Esophagus squamous epithelium (tissue), 4 donors: Measurements from ENCODE around the gene ADAMTS14.

Experiments
- POLR2A ChIP-seq, 4 donors: fragments of 450-650 bp; IDR thresholded peaks; one replicate each; pipeline ENCODE4 v1.6.1; 2017; ENCODE audit warnings: antibody characterized with exemption in 4 of 4, mild to moderate bottlenecking in 4 of 4, moderate library complexity in 3 of 4
- TF ChIP-seq, protein P1 (sequence below), 6 experiments: fragments of 450-650 bp in 4 of 6; fragments of 200-600 bp in 2 of 6; sonication (generic) in 2 of 6; IDR thresholded peaks; one replicate each; pipeline ENCODE4 v1.5.1; 2016 to 2019; ENCODE audit warnings: antibody characterized with exemption in 6 of 6, mild to moderate bottlenecking in 4 of 6, moderate library complexity in 4 of 6

DNA sequence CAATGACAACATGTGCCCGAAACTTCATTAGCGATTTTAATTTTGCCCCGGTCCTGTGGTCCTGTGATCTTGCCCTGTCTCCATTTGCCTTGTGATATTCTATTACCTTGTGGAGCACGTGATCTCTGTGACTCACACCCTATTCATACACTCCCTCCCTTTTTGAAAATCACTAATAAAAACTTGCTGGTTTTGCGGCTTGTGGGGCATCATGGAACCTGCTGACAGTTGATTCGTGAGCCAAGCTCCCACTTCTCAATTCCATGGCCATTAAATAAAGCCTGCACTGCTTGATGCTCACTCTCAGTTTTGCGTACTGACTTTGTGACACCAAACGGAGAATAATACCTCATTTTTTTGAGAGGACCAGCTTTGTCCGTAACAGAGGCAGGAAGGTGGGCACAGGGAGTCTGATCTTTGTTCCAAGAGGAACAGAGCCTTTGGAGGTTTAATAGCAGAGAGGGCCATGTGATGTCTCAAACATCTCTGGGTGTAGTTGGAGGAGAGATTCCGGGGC, 3.8 kb upstream of the ADAMTS14 start:
- TF ChIP-seq, protein P1, sequence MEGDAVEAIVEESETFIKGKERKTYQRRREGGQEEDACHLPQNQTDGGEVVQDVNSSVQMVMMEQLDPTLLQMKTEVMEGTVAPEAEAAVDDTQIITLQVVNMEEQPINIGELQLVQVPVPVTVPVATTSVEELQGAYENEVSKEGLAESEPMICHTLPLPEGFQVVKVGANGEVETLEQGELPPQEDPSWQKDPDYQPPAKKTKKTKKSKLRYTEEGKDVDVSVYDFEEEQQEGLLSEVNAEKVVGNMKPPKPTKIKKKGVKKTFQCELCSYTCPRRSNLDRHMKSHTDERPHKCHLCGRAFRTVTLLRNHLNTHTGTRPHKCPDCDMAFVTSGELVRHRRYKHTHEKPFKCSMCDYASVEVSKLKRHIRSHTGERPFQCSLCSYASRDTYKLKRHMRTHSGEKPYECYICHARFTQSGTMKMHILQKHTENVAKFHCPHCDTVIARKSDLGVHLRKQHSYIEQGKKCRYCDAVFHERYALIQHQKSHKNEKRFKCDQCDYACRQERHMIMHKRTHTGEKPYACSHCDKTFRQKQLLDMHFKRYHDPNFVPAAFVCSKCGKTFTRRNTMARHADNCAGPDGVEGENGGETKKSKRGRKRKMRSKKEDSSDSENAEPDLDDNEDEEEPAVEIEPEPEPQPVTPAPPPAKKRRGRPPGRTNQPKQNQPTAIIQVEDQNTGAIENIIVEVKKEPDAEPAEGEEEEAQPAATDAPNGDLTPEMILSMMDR (IDR thresholded peaks at IDR 0.05) = no peak
- no peak for TF ChIP-seq POLR2A (IDR thresholded peaks at IDR 0.05)
